Muscle of leg (tissue), 11 donors: ENCODE measurements around the gene ANKRD11. TPM values are rescaled to one million over a fixed set of nuclear protein-coding genes. Genes with fewer than 3 reads are reported as not detected.

ENCODE experiments used
- DNase-seq: peaks from one replicate; pipeline ENCODE4 v3.0.0; 2013
- H3K27ac ChIP-seq: one replicate; pipeline ENCODE4 v1.5.1; 2013; ENCODE audit warnings: mild to moderate bottlenecking, low read length, control low read depth
- H3K27me3 ChIP-seq: one replicate; pipeline ENCODE4 v1.6.1; 2013; ENCODE audit warnings: low read length; ENCODE audit not compliant: control insufficient read depth, insufficient read depth
- H3K36me3 ChIP-seq: one replicate; pipeline ENCODE4 v1.6.1; 2013; ENCODE audit warnings: low read length; ENCODE audit not compliant: control insufficient read depth, insufficient read depth
- H3K4me1 ChIP-seq: one replicate; pipeline ENCODE4 v1.6.1; 2013; ENCODE audit warnings: low read length; ENCODE audit not compliant: control insufficient read depth, insufficient read depth
- H3K4me3 ChIP-seq: one replicate; pipeline ENCODE4 v1.5.1; 2013; ENCODE audit warnings: low read length, control low read depth
- H3K9me3 ChIP-seq: replicated peaks from 2 replicates; pipeline ENCODE4 v1.6.1; 2013; ENCODE audit warnings: low read depth, low read length; ENCODE audit not compliant: control insufficient read depth
- WGBS: methylation state at CpG from one replicate; pipeline ENCODE4 v1.1.5; 2013; ENCODE audit warnings: missing lambda C conversion rate; ENCODE audit not compliant: insufficient coverage; 5-methylcytosine and 5-hydroxymethylcytosine counted together
- polyA plus RNA-seq, 8 donors: library from polyadenylated mRNA; unstranded; fragments of 120-200 nt; gene quantifications; one replicate each; pipeline versions ENCODE4 v1.2.1 to v1.2.3, GENCODE V29; 2013; ENCODE audit warnings: inconsistent platforms in 1 of 8, low replicate concordance in 1 of 8; ENCODE audit not compliant: insufficient read length in 8 of 8, insufficient read depth in 1 of 8
- total RNA-seq: library from RNA; stranded (reverse); fragments of 120-200 nt; gene quantifications from one replicate; pipeline ENCODE4 v1.2.4, GENCODE V29; 2013

ANKRD11 gene
- total and polyA plus RNA-seq, 9 donors, result 34.0 to 79.8 (median 63.6) TPM

- peak overlapping the region; percentile 38 for H3K27ac ChIP-seq
- H3K4me3 ChIP-seq, result no peak overlapping the region
- H3K27me3 ChIP-seq, result no peaks in the 10 kb centered on the region
- H3K36me3 ChIP-seq, result no peaks in the 10 kb centered on the region
- no peaks in the 10 kb centered on the region for H3K9me3 ChIP-seq
- H3K4me1 ChIP-seq, result peaks cover 29% of the 10 kb centered on the region
- peak; percentile 51 for DNase-seq
- 47% methylated on average over 22 of the region's 36 CpGs for WGBS
Observed at GRCh38 chr16:89343501-89344457, 146.6 kb downstream of the ANKRD11 start.

DNA sequence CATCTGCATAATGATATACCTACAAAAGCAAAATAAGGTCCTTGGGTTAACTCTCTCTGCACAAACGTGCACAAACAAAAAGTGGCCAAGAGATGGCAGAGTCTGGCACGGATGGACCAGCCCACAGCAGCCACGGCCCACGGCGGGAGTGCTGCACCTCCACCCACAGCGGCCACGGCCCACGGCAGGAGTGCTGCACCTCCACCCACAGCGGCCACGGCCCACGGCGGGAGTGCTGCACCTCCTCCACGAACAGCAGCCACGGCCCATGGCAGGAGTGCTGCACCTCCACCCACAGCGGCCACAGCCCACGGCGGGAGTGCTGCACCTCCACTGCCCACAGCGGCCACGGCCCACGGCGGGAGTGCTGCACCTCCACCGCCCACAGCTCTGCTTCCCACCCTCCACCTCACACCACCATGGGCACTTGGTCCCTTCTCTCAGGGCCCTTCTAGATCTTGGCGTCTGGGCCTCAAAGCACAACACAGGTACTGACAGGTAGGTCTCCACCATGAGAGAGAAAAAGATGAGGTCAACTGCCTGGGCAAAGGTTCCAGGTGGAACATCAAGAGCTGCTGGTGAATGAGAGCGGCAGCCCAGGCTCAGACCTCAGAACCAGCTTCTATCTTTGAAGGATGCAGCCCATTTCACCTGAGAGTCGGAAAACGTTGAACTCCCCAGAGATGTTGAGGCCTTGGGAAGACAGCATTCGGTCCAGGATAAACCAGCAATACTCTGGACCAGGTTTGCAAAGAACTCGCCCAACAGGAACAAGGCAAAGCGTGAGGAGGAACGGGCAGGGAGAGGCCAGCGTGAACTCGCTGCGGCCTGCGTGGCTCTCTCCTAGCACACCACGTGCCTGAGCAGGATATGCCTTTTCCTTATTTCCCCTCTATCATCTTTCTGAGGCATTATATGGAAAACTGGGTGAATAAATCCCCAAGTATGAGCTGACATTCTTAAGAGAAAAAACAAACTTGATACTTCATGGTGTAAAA is 148.4 kb downstream of the ANKRD11 start:
- no peak for DNase-seq
- no peaks in the 10 kb centered on the region for H3K36me3 ChIP-seq
- H3K27ac ChIP-seq, result no peak overlapping the region
- no peaks in the 10 kb centered on the region for H3K9me3 ChIP-seq
- no peak overlapping the region for H3K4me3 ChIP-seq
- no peaks in the 10 kb centered on the region for H3K27me3 ChIP-seq
- peaks cover 29% of the 10 kb centered on the region for H3K4me1 ChIP-seq
- WGBS, result 78% methylated on average over 17 of the region's 35 CpGs

GRCh38 chr16:89341279-89341678 is 149.1 kb downstream of the ANKRD11 start:
- Histone ChIP-seq H3K36me3 (no peaks in the 10 kb centered on the region), H3K27me3 (no peaks in the 10 kb centered on the region), H3K4me1 (peaks cover 33% of the 10 kb centered on the region), H3K4me3 (no peak overlapping the region), H3K27ac (no peak overlapping the region), H3K9me3 (no peaks in the 10 kb centered on the region)
- no peak for DNase-seq
- 63% methylated on average over 4 of the region's 7 CpGs for WGBS

GRCh38 chr16:89338863-89339262 is 151.5 kb downstream of the ANKRD11 start:
- Histone ChIP-seq H3K27me3 (no peaks in the 10 kb centered on the region), H3K36me3 (no peaks in the 10 kb centered on the region), H3K27ac (no peak overlapping the region), H3K4me1 (peaks cover 37% of the 10 kb centered on the region), H3K9me3 (no peaks in the 10 kb centered on the region), H3K4me3 (no peak overlapping the region)
- 70% methylated on average over 5 of the region's 6 CpGs for WGBS
- no peak for DNase-seq

- Histone ChIP-seq H3K4me3 (no peak overlapping the region), H3K4me1 (peaks cover 37% of the 10 kb centered on the region), H3K9me3 (no peaks in the 10 kb centered on the region), H3K27me3 (no peaks in the 10 kb centered on the region), H3K36me3 (no peaks in the 10 kb centered on the region), H3K27ac (no peak overlapping the region)
- 93% methylated on average over 9 of the region's 11 CpGs for WGBS
- no peak for DNase-seq
Observed at GRCh38 chr16:89337965-89338364, 152.4 kb downstream of the ANKRD11 start.

GRCh38 chr16:89335803-89336485 is 154.4 kb downstream of the ANKRD11 start:
- peak; percentile 48 for DNase-seq
- Histone ChIP-seq H3K27ac (peak overlapping the region; percentile 67), H3K27me3 (no peaks in the 10 kb centered on the region), H3K36me3 (no peaks in the 10 kb centered on the region), H3K9me3 (no peaks in the 10 kb centered on the region), H3K4me3 (no peak overlapping the region), H3K4me1 (peaks cover 39% of the 10 kb centered on the region)
- 63% methylated on average over 14 of the region's 16 CpGs for WGBS

DNA sequence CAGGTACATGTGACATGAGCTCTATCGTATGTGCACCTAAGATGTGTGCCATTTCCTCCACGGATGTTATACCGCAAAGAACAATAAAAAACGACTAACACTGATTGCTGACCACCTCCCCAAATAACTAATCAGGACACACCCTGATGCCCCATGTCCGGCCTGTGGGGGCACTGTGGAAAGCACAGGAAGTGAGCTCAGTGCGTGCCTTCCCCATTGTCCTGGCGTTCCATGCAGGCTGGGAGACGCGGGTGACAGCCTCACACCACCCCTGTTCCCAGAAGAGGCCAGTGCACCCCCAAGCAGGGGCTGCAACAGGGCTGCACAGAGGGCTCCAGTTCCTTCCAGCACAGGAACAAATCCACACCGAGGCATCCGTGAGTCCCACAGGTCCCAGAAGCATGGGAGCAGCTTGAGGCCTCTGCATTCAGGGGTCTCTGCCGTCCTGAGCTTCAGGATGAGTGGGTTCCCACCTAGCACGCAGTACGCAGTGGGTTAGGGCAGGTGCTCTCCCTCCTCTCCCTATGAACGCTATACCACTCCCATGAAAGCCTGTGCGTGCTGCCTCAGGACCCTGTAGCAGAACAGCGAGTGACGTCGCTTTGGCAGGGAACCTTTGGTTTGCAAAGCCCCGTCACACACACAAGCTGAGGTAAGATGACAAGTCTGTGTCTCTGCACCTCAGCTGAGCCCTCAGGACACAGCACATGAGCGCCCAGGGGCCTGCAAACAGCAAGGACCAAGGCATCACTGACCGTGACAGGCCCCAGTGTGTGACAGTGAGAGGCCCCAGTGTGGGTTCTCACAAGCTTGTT is 155.2 kb downstream of the ANKRD11 start:
- Histone ChIP-seq H3K36me3 (no peaks in the 10 kb centered on the region), H3K9me3 (no peaks in the 10 kb centered on the region), H3K27me3 (no peaks in the 10 kb centered on the region), H3K4me3 (no peak overlapping the region), H3K27ac (peak overlapping the region; percentile 67), H3K4me1 (peaks cover 39% of the 10 kb centered on the region)
- DNase-seq, result no peak
- WGBS, result 51% methylated on average over 18 of the region's 22 CpGs

DNA sequence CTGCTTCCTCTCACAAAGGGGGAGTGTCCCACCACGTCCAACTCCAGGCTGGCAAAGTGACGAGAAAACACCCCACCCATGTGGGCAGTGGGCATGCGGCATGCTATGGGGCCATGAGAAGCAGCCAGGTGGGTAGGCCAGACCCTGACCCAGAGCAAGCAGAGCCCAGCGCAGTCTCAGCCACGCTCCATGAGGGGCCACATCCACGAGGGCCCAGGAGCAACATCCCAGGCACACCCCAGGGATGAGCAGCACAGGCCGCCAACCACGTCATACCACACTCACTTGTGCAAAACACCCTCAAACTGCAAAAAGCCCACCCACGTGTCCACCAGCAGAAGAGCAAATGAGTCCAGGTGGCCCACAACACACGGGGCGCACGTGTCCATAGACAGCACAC is 155.9 kb downstream of the ANKRD11 start:
- Histone ChIP-seq H3K9me3 (no peaks in the 10 kb centered on the region), H3K4me1 (peaks cover 44% of the 10 kb centered on the region), H3K4me3 (no peak overlapping the region), H3K36me3 (no peaks in the 10 kb centered on the region), H3K27me3 (no peaks in the 10 kb centered on the region), H3K27ac (peak overlapping the region; percentile 67)
- no peak for DNase-seq
- WGBS, result 77% methylated on average over 9 of the region's 12 CpGs

DNA sequence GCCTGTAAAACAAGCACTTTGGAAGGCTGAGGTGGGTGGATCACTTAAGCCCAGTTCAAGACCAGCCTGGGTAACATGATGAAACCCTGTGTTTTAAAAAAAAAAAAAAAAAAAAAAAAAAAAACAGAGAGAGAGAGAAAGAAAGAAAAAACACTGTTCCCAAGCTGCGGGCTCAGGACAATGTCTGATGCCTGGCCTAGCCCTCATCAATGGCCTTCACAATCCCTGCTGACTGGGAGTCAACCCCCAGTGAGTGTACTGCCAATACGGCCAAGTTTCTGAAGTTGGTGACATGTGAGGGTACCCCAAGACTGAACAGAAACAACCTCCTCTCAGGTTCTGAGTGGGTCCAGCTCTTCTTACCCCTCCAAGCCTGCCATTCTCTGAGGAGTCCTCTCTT is 156.3 kb downstream of the ANKRD11 start:
- no peaks in the 10 kb centered on the region for H3K27me3 ChIP-seq
- DNase-seq, result no peak
- peak overlapping the region; percentile 67 for H3K27ac ChIP-seq
- no peak overlapping the region for H3K4me3 ChIP-seq
- peaks cover 44% of the 10 kb centered on the region for H3K4me1 ChIP-seq
- no peaks in the 10 kb centered on the region for H3K36me3 ChIP-seq
- H3K9me3 ChIP-seq, result no peaks in the 10 kb centered on the region
- whole genome bisulfite sequencing, result 33% methylated on average over 1 of the region's 2 CpGs
